Measurements from ENCODE around the gene DLGAP4.
A peak's percentile ranks its signal among the peaks of the same experiment; 100 is the strongest.

DLGAP4 gene

GRCh38 chr20:36477475-36477874, 171.3 kb downstream of the DLGAP4 start:
- no peak for DNase-seq (ENCODE audit: low read depth in 2 of 2)

DNA sequence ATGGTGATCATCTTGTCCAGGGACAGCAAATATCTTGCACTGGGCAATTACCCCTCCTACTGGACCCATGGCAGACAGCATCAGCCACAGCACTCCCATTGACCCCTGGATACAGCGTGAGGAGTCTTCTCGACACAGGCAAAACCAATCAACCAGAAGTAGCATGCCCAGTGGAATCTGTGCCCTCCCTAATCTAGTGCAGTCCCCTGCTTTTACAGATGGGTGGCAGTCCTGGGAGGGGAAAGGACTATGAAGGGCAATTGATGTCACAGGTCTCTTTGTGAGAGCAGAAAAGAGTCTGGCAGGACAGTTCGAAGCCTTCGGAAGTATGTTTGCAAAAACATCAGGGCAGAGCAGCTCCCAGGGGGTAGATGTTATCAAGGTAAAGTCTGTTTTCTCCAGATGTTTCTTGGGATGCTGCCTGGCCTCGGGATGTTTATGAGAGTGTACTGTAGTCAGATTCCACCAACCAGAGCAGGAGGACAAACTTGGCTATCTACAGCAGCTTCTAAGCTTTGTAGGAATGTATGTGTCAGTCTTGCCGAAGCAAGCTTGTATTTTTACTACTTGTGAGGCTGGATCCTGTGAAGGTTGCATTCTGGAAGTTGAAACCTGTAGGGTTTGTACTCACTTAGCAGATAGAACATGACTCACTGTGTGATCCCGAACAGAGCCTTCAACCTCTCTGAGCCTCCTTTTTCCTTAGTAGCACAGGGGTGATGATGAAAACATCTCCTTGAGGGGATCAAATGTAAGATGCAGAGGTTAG, 172.2 kb downstream of the DLGAP4 start:
- DNase-seq (ENCODE audit: low read depth in 2 of 2), result no peak

DNA sequence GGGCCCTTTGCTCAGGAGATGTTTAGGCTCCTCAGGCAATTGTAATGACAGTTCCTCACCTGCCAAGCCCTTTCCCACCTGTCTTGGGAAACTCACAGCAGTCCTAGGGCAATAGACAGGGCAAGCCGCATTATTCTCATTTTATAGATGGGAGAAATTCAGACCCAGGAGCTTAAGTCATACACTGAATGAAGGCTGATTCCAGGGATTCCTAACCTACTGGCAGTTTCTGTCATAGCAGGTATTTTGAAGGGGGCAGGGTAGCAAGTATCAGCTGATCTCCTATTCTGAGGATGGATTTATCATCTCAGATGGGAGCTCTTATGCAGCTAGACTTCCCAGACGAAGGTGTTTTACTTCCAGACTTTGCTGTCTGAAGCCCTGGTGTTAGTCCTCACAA, 173.8 kb downstream of the DLGAP4 start:
- no peak for DNase-seq (ENCODE audit: low read depth in 2 of 2)

- DNase-seq (ENCODE audit: low read depth in 2 of 2), result no peak
Measured at GRCh38 chr20:36480456-36481048, 174.4 kb downstream of the DLGAP4 start.

DNA sequence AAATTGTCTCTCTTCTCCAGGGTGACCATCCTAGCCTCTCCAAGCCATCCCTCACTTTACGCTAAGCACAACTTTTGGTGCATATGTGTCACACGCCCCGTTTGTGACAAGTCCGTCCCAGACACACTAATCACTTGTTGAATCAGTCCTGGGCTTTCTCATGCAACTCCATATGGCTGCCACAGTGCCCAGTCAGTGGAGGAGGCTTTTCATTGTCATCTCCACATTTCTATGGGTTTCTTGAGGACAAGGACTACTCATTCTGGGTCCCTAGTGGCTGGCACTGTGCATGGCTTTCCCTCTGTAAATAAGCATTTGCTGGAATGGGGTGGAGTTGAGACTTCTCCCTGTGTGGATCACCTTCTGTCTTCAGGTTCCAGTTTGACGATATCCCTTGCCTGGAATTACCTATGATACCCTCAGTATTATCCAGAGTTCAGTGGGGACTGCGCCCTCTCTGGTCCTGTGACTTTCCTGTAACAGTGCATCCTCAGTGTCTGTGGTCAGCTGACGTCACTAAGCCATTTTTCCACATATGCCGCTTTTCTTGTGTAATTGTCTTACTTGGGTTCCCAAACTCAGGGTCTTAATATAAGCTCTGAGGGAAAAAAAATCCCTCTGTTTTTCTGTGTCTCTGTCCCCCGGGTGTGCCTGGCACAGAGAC, 175.4 kb downstream of the DLGAP4 start:
- DNase-seq (ENCODE audit: low read depth in 2 of 2), result no peak

DNA sequence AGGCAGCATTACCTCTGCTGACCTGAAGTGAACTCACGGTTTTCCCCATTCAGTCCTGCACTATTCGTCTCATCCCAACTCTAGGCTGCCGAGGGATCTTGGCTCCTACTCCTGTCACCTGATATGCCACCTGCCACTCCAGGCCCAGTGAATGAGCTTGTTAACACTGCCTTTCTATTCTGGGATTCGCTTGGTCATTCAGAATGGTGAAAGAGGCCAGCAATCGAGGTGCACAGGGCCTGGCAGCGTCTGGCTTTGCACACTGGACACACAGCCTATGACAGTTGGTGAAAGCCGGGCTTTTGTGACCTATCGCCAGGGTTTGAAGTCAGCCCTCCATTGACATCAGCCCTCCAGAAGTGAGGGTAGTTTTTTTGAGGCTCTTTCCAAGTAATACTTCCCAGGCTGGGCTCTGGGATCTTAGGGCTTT, 175.9 kb downstream of the DLGAP4 start:
- DNase-seq (ENCODE audit: low read depth in 2 of 2), result no peak

- DNase-seq (ENCODE audit: low read depth in 2 of 2), result no peak
Measured at GRCh38 chr20:36483209-36483918, 177.2 kb downstream of the DLGAP4 start.

DNA sequence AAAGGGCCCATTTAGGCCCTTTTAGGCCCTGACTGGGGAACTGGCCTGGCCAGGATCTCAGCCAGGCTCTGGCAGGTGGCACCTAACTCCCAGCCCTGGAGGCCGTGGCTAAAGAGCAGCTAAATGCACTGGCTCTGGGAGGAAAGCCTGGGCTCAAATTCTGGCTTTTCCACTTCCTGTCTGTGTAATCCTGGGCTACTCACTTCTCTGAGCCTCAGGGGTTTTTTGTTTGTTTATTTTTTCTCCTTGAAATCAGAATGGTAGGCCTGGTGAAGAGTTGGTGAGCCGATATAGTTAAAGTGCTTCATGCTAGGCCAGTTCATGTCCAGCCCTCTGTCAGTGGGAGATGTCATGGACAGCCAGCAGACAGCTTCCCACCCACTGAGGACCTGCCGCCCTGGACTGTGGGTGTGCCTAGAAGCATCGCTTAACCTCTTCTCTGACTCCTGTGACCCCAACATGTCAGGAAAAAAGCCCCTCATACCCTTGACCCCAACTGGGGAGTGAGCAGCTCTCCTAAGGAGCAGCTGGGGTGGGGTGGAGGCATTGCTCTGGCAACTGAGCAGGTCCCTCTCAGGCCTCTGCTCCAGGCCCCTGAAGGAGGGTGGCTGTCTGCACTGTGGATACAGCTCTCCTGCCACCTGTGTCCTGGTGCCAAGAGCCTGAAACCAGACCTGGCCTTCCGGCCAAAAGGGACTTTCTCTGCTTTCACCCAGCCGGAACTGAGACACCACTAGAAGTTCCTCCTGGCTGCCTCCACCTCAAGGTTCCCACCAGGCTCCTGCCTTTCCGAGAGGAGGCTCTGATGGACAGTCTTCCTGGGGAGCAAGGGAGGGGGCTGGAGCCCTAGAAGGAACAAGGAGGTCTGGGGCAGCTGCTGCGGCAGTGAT, 178.0 kb downstream of the DLGAP4 start:
- DNase-seq (ENCODE audit: low read depth in 2 of 2), result no peak

DNA sequence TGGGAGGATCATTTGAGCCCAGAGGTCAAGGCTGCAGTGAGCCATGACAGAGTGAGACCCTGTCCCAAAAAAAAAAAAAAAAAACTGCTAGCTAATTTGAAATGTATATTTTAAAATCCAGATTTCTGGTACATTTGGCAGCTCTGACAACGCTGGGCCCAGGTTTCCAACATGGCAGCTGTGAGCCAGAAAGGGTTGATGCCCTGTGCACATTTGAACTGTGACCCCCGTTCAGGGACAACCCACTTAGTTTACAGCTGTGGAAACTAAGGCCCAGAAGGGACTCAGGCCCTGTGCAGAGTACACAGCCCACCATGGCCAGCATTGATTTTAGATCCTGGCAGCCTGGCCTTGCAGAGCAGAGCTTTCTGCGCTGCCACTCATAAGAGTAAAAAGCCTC, 179.1 kb downstream of the DLGAP4 start:
- DNase-seq (ENCODE audit: low read depth in 2 of 2), result no peak

GRCh38 chr20:36487069-36487468, 180.9 kb downstream of the DLGAP4 start:
- DNase-seq (ENCODE audit: low read depth in 2 of 2), result no peak

- DNase-seq (ENCODE audit: low read depth in 2 of 2), result no peak
Measured at GRCh38 chr20:36490191-36490590, 184.1 kb downstream of the DLGAP4 start.

DNA sequence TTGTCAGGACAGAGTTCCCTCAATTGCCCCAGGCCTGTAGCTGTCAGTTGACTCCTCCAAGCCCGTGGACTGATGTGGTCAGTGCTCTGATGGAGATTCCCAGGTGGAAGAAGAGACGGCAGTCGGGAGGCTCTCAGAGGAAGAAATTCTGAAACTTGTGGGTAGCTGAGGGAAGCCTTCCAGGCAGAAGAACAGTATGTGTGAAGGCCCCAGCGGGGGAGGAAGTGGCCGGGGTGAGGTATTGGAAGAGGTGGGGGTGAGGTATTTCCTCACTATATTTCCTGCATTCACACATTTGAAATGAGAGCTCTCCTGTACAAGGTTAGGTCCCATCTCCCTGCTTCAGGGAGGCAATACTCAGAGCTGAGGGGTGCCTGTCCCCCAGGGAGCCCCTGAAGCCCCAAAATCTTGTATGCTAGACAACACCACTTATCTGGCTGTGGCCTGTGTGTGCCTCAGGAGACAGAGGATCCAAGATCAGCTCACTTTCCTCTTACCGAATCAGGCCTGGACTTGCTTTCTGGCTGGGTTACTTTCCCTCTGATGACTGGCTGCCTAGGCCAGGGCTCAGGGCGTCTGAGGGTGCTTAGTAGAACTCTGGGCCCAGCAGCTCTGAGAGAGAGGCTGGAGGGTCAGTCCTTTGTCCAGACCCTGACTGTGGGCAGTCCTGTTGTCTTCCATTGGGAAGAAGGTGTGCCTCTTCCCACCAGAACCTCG, 185.9 kb downstream of the DLGAP4 start:
- DNase-seq (ENCODE audit: low read depth in 2 of 2), result peak; percentile 10 to 20

GRCh38 chr20:36493051-36493800, 187.1 kb downstream of the DLGAP4 start:
- no peak for DNase-seq (ENCODE audit: low read depth in 2 of 2)

- DNase-seq (ENCODE audit: low read depth in 2 of 2), result no peak
Measured at GRCh38 chr20:36493801-36494114, 187.6 kb downstream of the DLGAP4 start.

GRCh38 chr20:36496707-36497669, 190.8 kb downstream of the DLGAP4 start:
- DNase-seq (ENCODE audit: low read depth in 2 of 2), result no peak

DNA sequence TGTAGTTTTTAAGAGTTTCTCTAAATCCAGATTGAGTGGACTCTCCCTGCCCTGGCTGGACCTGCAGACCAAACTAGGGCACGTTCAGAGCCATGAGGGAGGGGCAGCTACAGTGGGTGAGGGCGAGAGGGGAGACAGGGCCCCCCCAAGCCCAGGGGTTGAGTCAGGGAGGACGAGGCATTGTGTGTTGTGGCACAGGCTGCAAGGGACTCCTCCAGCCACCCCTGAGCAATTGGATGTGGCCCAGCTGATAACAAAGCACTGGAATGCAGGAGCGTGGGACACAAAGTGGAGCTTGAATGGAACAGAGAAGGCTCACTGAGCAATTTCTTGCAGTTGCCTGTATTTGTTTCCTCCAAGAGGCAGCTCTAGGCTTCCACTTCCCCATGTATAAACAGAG, 191.7 kb downstream of the DLGAP4 start:
- no peak for DNase-seq (ENCODE audit: low read depth in 2 of 2)

GRCh38 chr20:36498386-36499179, 192.4 kb downstream of the DLGAP4 start:
- DNase-seq (ENCODE audit: low read depth in 2 of 2), result no peak

GRCh38 chr20:36499211-36499610, 193.1 kb downstream of the DLGAP4 start:
- no peak for DNase-seq (ENCODE audit: low read depth in 2 of 2)

Data from stimulated activated CD8-positive, alpha-beta memory T cell treated with anti-CD3 and anti-CD28 coated beads, Interleukin-15, amount 100 ng/mL, for 4 hours (primary cell).